ENCODE data around the gene FAM76B. TPM values are rescaled to one million over a fixed set of nuclear protein-coding genes. Genes with fewer than 3 reads are reported as not detected.

Gene FAM76B
- 10 to 100 TPM in 6 of 9 donors, 1 to 10 TPM in 3; 1.4 to 43.4 (median 19.7) TPM for total RNA-seq
- 10 to 100 TPM; 15.8 to 16.5 (median 16.1) TPM for polyA plus RNA-seq
- long read RNA-seq, donor 1, partial matches to known transcripts: 0 of 1 reads
- long read RNA-seq, donor 1, other reads (novel, unspliced or antisense): 0 of 1 reads
- long read RNA-seq, donor 2, partial matches to known transcripts: 12 of 33 reads
- long read RNA-seq, donor 2, other reads (novel, unspliced or antisense): 16 of 33 reads
- long read RNA-seq, donor 3, partial matches to known transcripts: 0 of 5 reads
- long read RNA-seq, donor 3, other reads (novel, unspliced or antisense): 0 of 5 reads
- long read RNA-seq, donor 4: 0 reads
- long read RNA-seq, donor 5, partial matches to known transcripts: 6 of 14 reads
- long read RNA-seq, donor 5, other reads (novel, unspliced or antisense): 6 of 14 reads
- long read RNA-seq, donor 6, partial matches to known transcripts: 0 of 2 reads
- long read RNA-seq, donor 6, other reads (novel, unspliced or antisense): 1 of 2 reads
- long read RNA-seq, donor 7, partial matches to known transcripts: 0 of 1 reads
- long read RNA-seq, donor 7, other reads (novel, unspliced or antisense): 0 of 1 reads
- long read RNA-seq, donor 8, partial matches to known transcripts: 0 of 2 reads
- long read RNA-seq, donor 8, other reads (novel, unspliced or antisense): 0 of 2 reads
- long read RNA-seq, donor 9: 0 reads
- long read RNA-seq, donor 10: 0 reads

GRCh38 chr11:95789506-95790122, at the start of gene FAM76B:
Gene FAM76B, minus strand, starts transcription at chr11:95789782. Its CDS starts 304 bp downstream, at chr11:95789478.
- peaks cover 9 to 27% of the 10 kb centered on the region in 2 donors for H3K4me1 ChIP-seq (replicated peaks in 1 of 2)
- H3K36me3 ChIP-seq (replicated peaks in 1 of 2): peaks cover 0 to 30% of the 10 kb centered on the region in 2 donors
- intact Hi-C loops (cut with DNase I): no loop called here
- WGBS, 4 donors: 0 to 1% (median 0%) methylated on average over 10 to 62 of the region's 62 CpGs
- TF ChIP-seq CTCF (IDR thresholded peaks at IDR 0.05) (no peak), POLR2A (IDR thresholded peaks at IDR 0.05) (peak; percentile 87 to 88)
- no peaks in the 10 kb centered on the region for H3K27me3 ChIP-seq
- peak within 1 kb of the TSS; percentile 95 to 100 (median 99) for H3K27ac ChIP-seq
- no peaks in the 10 kb centered on the region for H3K9me3 ChIP-seq (replicated peaks in 1 of 3)
- DNase-seq: peak; percentile 96 to 99 (median 98)
- peak within 1 kb of the TSS; percentile 81 to 95 (median 92) for H3K4me3 ChIP-seq

GRCh38 chr11:95835768-95836488, 46.3 kb upstream of the FAM76B start:
- DNase-seq: peak; percentile 57 to 87 (median 73)
- peak overlapping the region in 1 of 5 donors; percentile 32 for H3K27ac ChIP-seq
- WGBS, 4 donors: 6 to 20% (median 14%) methylated on average over 3 of the region's 3 CpGs

GRCh38 chr11:95835351-95835750, 45.8 kb upstream of the FAM76B start:
- no peaks in the 10 kb centered on the region for H3K9me3 ChIP-seq (replicated peaks in 1 of 3)
- H3K27me3 ChIP-seq: no peaks in the 10 kb centered on the region
- H3K4me3 ChIP-seq: no peak overlapping the region
- peaks cover 0 to 4% of the 10 kb centered on the region in 2 donors for H3K4me1 ChIP-seq (replicated peaks in 1 of 2)
- no peak for DNase-seq
- intact Hi-C loops (cut with DNase I): loop anchor here (5.0 to 10.0 kb wide), 2 partner anchors 309 to 507 kb away; partner anchors contain the start of gene MAML2 (in 1 of the 2)
- TF ChIP-seq CTCF (IDR thresholded peaks at IDR 0.05) (no peak), POLR2A (IDR thresholded peaks at IDR 0.05) (no peak)
- peaks cover 0 to 27% of the 10 kb centered on the region in 2 donors for H3K36me3 ChIP-seq (replicated peaks in 1 of 2)
- no peak overlapping the region for H3K27ac ChIP-seq
- 47 to 56% (median 55%) methylated on average over 3 of the region's 3 CpGs for WGBS, 4 donors

More at GRCh38 chr11:95835768-95836488, 46.3 kb upstream of the FAM76B start:
- Histone ChIP-seq H3K4me1 (replicated peaks in 1 of 2) (peaks cover 0 to 4% of the 10 kb centered on the region in 2 donors), H3K4me3 (no peak overlapping the region), H3K27me3 (no peaks in the 10 kb centered on the region), H3K9me3 (replicated peaks in 1 of 3) (no peaks in the 10 kb centered on the region), H3K36me3 (replicated peaks in 1 of 2) (peaks cover 0 to 27% of the 10 kb centered on the region in 2 donors)
- TF ChIP-seq CTCF (IDR thresholded peaks at IDR 0.05) (peak; percentile 75 to 92 (median 88)), POLR2A (IDR thresholded peaks at IDR 0.05) (no peak)
- intact Hi-C loops (cut with DNase I): loop anchor here (5.0 to 10.0 kb wide), 2 partner anchors 309 to 506 kb away; partner anchors contain the start of gene MAML2 (in 1 of the 2)
